Effector memory CD8-positive, alpha-beta T cell (primary cell): ENCODE measurements around the gene USH2A.

Source experiments
- ATAC-seq: fragments of 150-1000 bp; cut with Tn5 transposase; replicated peaks from 2 replicates; pipeline ENCODE4 v1.10.0; 2021; ENCODE audit warnings: mild to moderate bottlenecking, moderate library complexity
- DNase-seq, 3 experiments: peaks; one replicate each; pipeline ENCODE4 v3.0.0; 2021
- H3K27ac Mint-ChIP-seq, 2 donors: one replicate each; pipeline ENCODE4 v1.8.0; 2022; ENCODE audit warnings: mild to moderate bottlenecking in 2 of 2, mixed read lengths in 2 of 2, moderate library complexity in 2 of 2
- H3K27me3 Mint-ChIP-seq, 2 donors: one replicate each; pipeline ENCODE4 v1.8.0; 2022; ENCODE audit warnings: mixed read lengths in 2 of 2
- H3K36me3 Mint-ChIP-seq: one replicate; pipeline ENCODE4 v1.8.0; 2022; ENCODE audit warnings: mild to moderate bottlenecking, moderate library complexity, mixed read lengths; ENCODE audit not compliant: insufficient read depth
- H3K4me1 Mint-ChIP-seq, 2 donors: one replicate each; pipeline ENCODE4 v1.8.0; 2022; ENCODE audit warnings: low read depth in 2 of 2, mixed read lengths in 2 of 2
- H3K4me3 Mint-ChIP-seq, 2 donors: one replicate each; pipeline ENCODE4 v1.8.0; 2022; ENCODE audit warnings: mild to moderate bottlenecking in 2 of 2, mixed read lengths in 2 of 2, moderate library complexity in 2 of 2
- H3K9me3 Mint-ChIP-seq, 2 donors: one replicate each; pipeline ENCODE4 v1.8.0; 2022; ENCODE audit warnings: mixed read lengths in 2 of 2

USH2A gene

GRCh38 chr1:216434232-216434631 lies 11.0 kb upstream of the USH2A start:
- H3K27me3 Mint-ChIP-seq: no peaks in the 10 kb centered on the region
- no peak for DNase-seq
- H3K4me1 Mint-ChIP-seq: no peaks in the 10 kb centered on the region
- peaks cover 17 to 19% of the 10 kb centered on the region in 2 donors for H3K9me3 Mint-ChIP-seq
- H3K4me3 Mint-ChIP-seq: no peak overlapping the region
- no peak overlapping the region for H3K27ac Mint-ChIP-seq
- H3K36me3 Mint-ChIP-seq: no peaks in the 10 kb centered on the region
- ATAC-seq: no peak

GRCh38 chr1:216433175-216433574 lies 9.9 kb upstream of the USH2A start:
- no peaks in the 10 kb centered on the region for H3K4me1 Mint-ChIP-seq
- no peak overlapping the region for H3K4me3 Mint-ChIP-seq
- no peak overlapping the region for H3K27ac Mint-ChIP-seq
- no peak for DNase-seq
- no peaks in the 10 kb centered on the region for H3K27me3 Mint-ChIP-seq
- H3K9me3 Mint-ChIP-seq: peaks cover 18 to 22% of the 10 kb centered on the region in 2 donors
- no peaks in the 10 kb centered on the region for H3K36me3 Mint-ChIP-seq
- ATAC-seq: no peak

GRCh38 chr1:216430744-216431143 lies 7.5 kb upstream of the USH2A start:
- Mint-ChIP-seq H3K9me3 (peaks cover 18 to 22% of the 10 kb centered on the region in 2 donors), H3K4me1 (no peaks in the 10 kb centered on the region), H3K4me3 (no peak overlapping the region), H3K36me3 (no peaks in the 10 kb centered on the region), H3K27me3 (no peaks in the 10 kb centered on the region), H3K27ac (no peak overlapping the region)
- no peak for DNase-seq
- ATAC-seq: no peak

GRCh38 chr1:216425577-216425976 lies 2.3 kb upstream of the USH2A start:
- Mint-ChIP-seq H3K4me1 (no peaks in the 10 kb centered on the region), H3K36me3 (no peaks in the 10 kb centered on the region), H3K27me3 (no peaks in the 10 kb centered on the region), H3K27ac (no peak overlapping the region), H3K4me3 (no peak overlapping the region), H3K9me3 (peaks cover 11% of the 10 kb centered on the region in 2 donors)
- DNase-seq (no peak), ATAC-seq (no peak)

- Mint-ChIP-seq H3K27ac (no peak overlapping the region), H3K9me3 (peaks cover 0 to 8% of the 10 kb centered on the region in 2 donors)
These were observed 2.5 kb downstream of the USH2A start for GRCh38 chr1:216420746-216421145.

GRCh38 chr1:216420263-216420662 lies 3.0 kb downstream of the USH2A start:
- Mint-ChIP-seq H3K9me3 (peaks cover 0 to 8% of the 10 kb centered on the region in 2 donors), H3K4me1 (no peaks in the 10 kb centered on the region), H3K36me3 (no peaks in the 10 kb centered on the region), H3K27me3 (no peaks in the 10 kb centered on the region), H3K4me3 (no peak overlapping the region), H3K27ac (no peak overlapping the region)
- DNase-seq: no peak
- ATAC-seq: no peak

More at GRCh38 chr1:216420746-216421145, 2.5 kb downstream of the USH2A start:
- DNase-seq (no peak), ATAC-seq (no peak)
- Mint-ChIP-seq H3K27me3 (no peaks in the 10 kb centered on the region), H3K4me1 (no peaks in the 10 kb centered on the region), H3K4me3 (no peak overlapping the region), H3K36me3 (no peaks in the 10 kb centered on the region)

- Mint-ChIP-seq H3K36me3 (no peaks in the 10 kb centered on the region), H3K27me3 (no peaks in the 10 kb centered on the region)
- no peak for DNase-seq
These were observed 6.8 kb downstream of the USH2A start for GRCh38 chr1:216416488-216416887.

GRCh38 chr1:216410026-216410425 lies 13.2 kb downstream of the USH2A start:
- no peaks in the 10 kb centered on the region for H3K36me3 Mint-ChIP-seq
- no peak for DNase-seq
- H3K4me3 Mint-ChIP-seq: no peak overlapping the region
- ATAC-seq: no peak
- peaks cover 8 to 13% of the 10 kb centered on the region in 2 donors for H3K9me3 Mint-ChIP-seq
- no peaks in the 10 kb centered on the region for H3K4me1 Mint-ChIP-seq
- H3K27me3 Mint-ChIP-seq: no peaks in the 10 kb centered on the region
- H3K27ac Mint-ChIP-seq: no peak overlapping the region

More at GRCh38 chr1:216416488-216416887, 6.8 kb downstream of the USH2A start:
- Mint-ChIP-seq H3K4me3 (no peak overlapping the region), H3K4me1 (no peaks in the 10 kb centered on the region), H3K27ac (no peak overlapping the region), H3K9me3 (peaks cover 0 to 6% of the 10 kb centered on the region in 2 donors)
- no peak for ATAC-seq

GRCh38 chr1:216390956-216391355 lies 32.3 kb downstream of the USH2A start:
- H3K27me3 Mint-ChIP-seq: no peaks in the 10 kb centered on the region
- no peak overlapping the region for H3K27ac Mint-ChIP-seq
- no peak for DNase-seq
- ATAC-seq: no peak
- H3K4me3 Mint-ChIP-seq: no peak overlapping the region
- no peaks in the 10 kb centered on the region for H3K36me3 Mint-ChIP-seq
- no peaks in the 10 kb centered on the region for H3K4me1 Mint-ChIP-seq
- peaks cover 10 to 14% of the 10 kb centered on the region in 2 donors for H3K9me3 Mint-ChIP-seq

- peaks cover 8 to 14% of the 10 kb centered on the region in 2 donors for H3K9me3 Mint-ChIP-seq
- no peaks in the 10 kb centered on the region for H3K36me3 Mint-ChIP-seq
- H3K4me1 Mint-ChIP-seq: no peaks in the 10 kb centered on the region
- no peak overlapping the region for H3K4me3 Mint-ChIP-seq
- no peak for DNase-seq
- no peak for ATAC-seq
- H3K27me3 Mint-ChIP-seq: no peaks in the 10 kb centered on the region
- no peak overlapping the region for H3K27ac Mint-ChIP-seq
These were observed 33.5 kb downstream of the USH2A start for GRCh38 chr1:216389774-216390173.

GRCh38 chr1:216388558-216388957 lies 34.7 kb downstream of the USH2A start:
- ATAC-seq (no peak), DNase-seq (no peak)
- Mint-ChIP-seq H3K27me3 (no peaks in the 10 kb centered on the region), H3K27ac (no peak overlapping the region), H3K4me1 (no peaks in the 10 kb centered on the region), H3K36me3 (no peaks in the 10 kb centered on the region), H3K4me3 (no peak overlapping the region), H3K9me3 (peaks cover 6 to 8% of the 10 kb centered on the region in 2 donors)

- Mint-ChIP-seq H3K36me3 (no peaks in the 10 kb centered on the region), H3K4me3 (no peak overlapping the region), H3K4me1 (no peaks in the 10 kb centered on the region), H3K9me3 (peaks cover 6 to 7% of the 10 kb centered on the region in 2 donors), H3K27me3 (no peaks in the 10 kb centered on the region), H3K27ac (no peak overlapping the region)
- ATAC-seq (no peak), DNase-seq (no peak)
These were observed 35.5 kb downstream of the USH2A start for GRCh38 chr1:216387782-216388181.

- DNase-seq (no peak), ATAC-seq (no peak)
- H3K36me3 Mint-ChIP-seq: no peaks in the 10 kb centered on the region
- H3K9me3 Mint-ChIP-seq: peaks cover 6 to 16% of the 10 kb centered on the region in 2 donors
- H3K27ac Mint-ChIP-seq: no peak overlapping the region
- H3K4me3 Mint-ChIP-seq: no peak overlapping the region
- no peaks in the 10 kb centered on the region for H3K4me1 Mint-ChIP-seq
- no peaks in the 10 kb centered on the region for H3K27me3 Mint-ChIP-seq
These were observed 43.8 kb downstream of the USH2A start for GRCh38 chr1:216379441-216379840.

- H3K9me3 Mint-ChIP-seq: peaks cover 0 to 9% of the 10 kb centered on the region in 2 donors
- DNase-seq (no peak), ATAC-seq (no peak)
- H3K4me1 Mint-ChIP-seq: no peaks in the 10 kb centered on the region
- H3K4me3 Mint-ChIP-seq: no peak overlapping the region
- no peaks in the 10 kb centered on the region for H3K36me3 Mint-ChIP-seq
- H3K27ac Mint-ChIP-seq: no peak overlapping the region
- H3K27me3 Mint-ChIP-seq: no peaks in the 10 kb centered on the region
These were observed 55.0 kb downstream of the USH2A start for GRCh38 chr1:216368249-216368648.

- H3K27me3 Mint-ChIP-seq: no peaks in the 10 kb centered on the region
- no peak overlapping the region for H3K27ac Mint-ChIP-seq
- DNase-seq (no peak), ATAC-seq (no peak)
- H3K4me3 Mint-ChIP-seq: no peak overlapping the region
- peaks cover 0 to 2% of the 10 kb centered on the region in 2 donors for H3K9me3 Mint-ChIP-seq
- H3K4me1 Mint-ChIP-seq: no peaks in the 10 kb centered on the region
- H3K36me3 Mint-ChIP-seq: no peaks in the 10 kb centered on the region
These were observed 56.3 kb downstream of the USH2A start for GRCh38 chr1:216366979-216367378.
